Astrocyte (in vitro differentiated cells and primary cell): Measurements from ENCODE around the gene SIDT2.

Experiments used
- CTCF ChIP-seq: IDR thresholded peaks from 2 replicates; pipeline ENCODE4 v1.5.1; 2011; ENCODE audit warnings: low read depth, mild to moderate bottlenecking, inconsistent platforms, low read length, moderate library complexity; ENCODE audit not compliant: insufficient read depth
- EZH2 ChIP-seq: IDR thresholded peaks from 2 replicates; pipeline ENCODE4 v1.6.1; 2012; ENCODE audit warnings: mild to moderate bottlenecking, low read length, inconsistent platforms; ENCODE audit not compliant: insufficient read depth

- TF ChIP-seq CTCF, result no peak
- TF ChIP-seq EZH2, result no peak
Measured at GRCh38 chr11:117223741-117224689, 45.5 kb downstream of the SIDT2 start.
